Endothelial cell of hepatic sinusoid (primary cell): ENCODE data around the gene DEGS1.
"Not testable (repeated sequence)": the region's sequence is repeated elsewhere in the genome, so short reads cannot be mapped to it uniquely, and the experiment has no call there.

ENCODE experiments used
- in situ Hi-C: cut with HindIII; loops from 2 replicates; pipeline ENCODE4 v1.10.0; 2017; ENCODE audit warnings: low sequenced_read_pairs

The DEGS1 gene

GRCh38 chr1:224178894-224179293 is 4.1 kb upstream of the DEGS1 start:
- in situ Hi-C loops, result no loop called here

- in situ Hi-C loops, result no loop called here
Measured at GRCh38 chr1:224180783-224181452, 2.1 kb upstream of the DEGS1 start.

GRCh38 chr1:224181453-224181810 is 1.6 kb upstream of the DEGS1 start:
- in situ Hi-C loops, result no loop called here

- in situ Hi-C loops, result no loop called here
Measured at GRCh38 chr1:224182057-224182865, 779 bp upstream of the DEGS1 start.

- in situ Hi-C loops, result no loop called here
Measured at GRCh38 chr1:224183591-224184312, 712 bp downstream of the DEGS1 start.

GRCh38 chr1:224185208-224185607 is 2.2 kb downstream of the DEGS1 start:
- in situ Hi-C loops, result no loop called here

- in situ Hi-C loops, result no loop called here
Measured at GRCh38 chr1:224188286-224188685, 5.2 kb downstream of the DEGS1 start.

GRCh38 chr1:224189561-224189960 is 6.5 kb downstream of the DEGS1 start:
- in situ Hi-C loops, result no loop called here

- in situ Hi-C loops, result no loop called here
Measured at GRCh38 chr1:224192082-224192788, 9.2 kb downstream of the DEGS1 start.

GRCh38 chr1:224193319-224193966 is 10.4 kb downstream of the DEGS1 start:
- in situ Hi-C loops, result no loop called here

- in situ Hi-C loops, result no loop called here
Measured at GRCh38 chr1:224196813-224197600, 14.0 kb downstream of the DEGS1 start.

GRCh38 chr1:224198572-224198971 is 15.5 kb downstream of the DEGS1 start:
- in situ Hi-C loops, result no loop called here

- in situ Hi-C loops, result no loop called here
Measured at GRCh38 chr1:224199679-224200078, 16.6 kb downstream of the DEGS1 start.

- in situ Hi-C loops, result no loop called here
Measured at GRCh38 chr1:224201383-224201782, 18.3 kb downstream of the DEGS1 start.

- in situ Hi-C loops, result no loop called here
Measured at GRCh38 chr1:224201853-224202252, 18.8 kb downstream of the DEGS1 start.

GRCh38 chr1:224203243-224204016 is 20.4 kb downstream of the DEGS1 start:
- in situ Hi-C loops, result no loop called here

- in situ Hi-C loops, result no loop called here
Measured at GRCh38 chr1:224205438-224205840, 22.4 kb downstream of the DEGS1 start.

GRCh38 chr1:224205931-224206538 is 23.0 kb downstream of the DEGS1 start:
- in situ Hi-C loops, result not testable (repeated sequence)
